Neural cell (in vitro differentiated cells): ENCODE results near the gene FHIP1A. TPM values are rescaled to one million over a fixed set of nuclear protein-coding genes. Genes with fewer than 3 reads are reported as not detected.

Source experiments
- H2AFZ ChIP-seq: fragments of 200-600, 300-800 bp; sonication (generic), shearing (Covaris generic); 2 replicates; pipeline ENCODE4 v1.6.0; 2014; ENCODE audit warnings: low read depth, mild to moderate bottlenecking, antibody characterized with exemption, low read length, moderate library complexity
- H3F3A ChIP-seq: fragments of 200-600 bp; shearing (Covaris generic); 2 replicates; pipeline ENCODE4 v1.6.1; 2016; ENCODE audit warnings: mild to moderate bottlenecking, moderate library complexity, mixed read lengths, antibody characterized with exemption, low read length; ENCODE audit not compliant: insufficient read depth, poor library complexity, severe bottlenecking
- H3K27ac ChIP-seq: fragments of 200-600, 300-800 bp; sonication (generic), shearing (Covaris generic); 2 replicates; pipeline ENCODE4 v1.5.1; 2014; ENCODE audit warnings: mild to moderate bottlenecking, low read length, moderate library complexity
- H3K27me3 ChIP-seq: fragments of 300-800, 200-600 bp; sonication (generic), shearing (Covaris generic); 2 replicates; pipeline ENCODE4 v1.6.0; 2014; ENCODE audit warnings: mild to moderate bottlenecking, low read depth, low read length, moderate library complexity; ENCODE audit not compliant: insufficient read depth
- H3K36me3 ChIP-seq: fragments of 300-800, 200-600 bp; sonication (generic), shearing (Covaris generic); 2 replicates; pipeline ENCODE4 v1.5.1; 2014; ENCODE audit warnings: mild to moderate bottlenecking, antibody characterized with exemption, low read length, moderate library complexity; ENCODE audit not compliant: insufficient read depth
- H3K4me2 ChIP-seq: fragments of 300-800, 200-600 bp; sonication (generic), shearing (Covaris generic); 2 replicates; pipeline ENCODE4 v1.6.0; 2014; ENCODE audit warnings: mild to moderate bottlenecking, low read length
- H3K4me3 ChIP-seq: fragments of 300-800, 200-600 bp; sonication (generic), shearing (Covaris generic); 2 replicates; pipeline ENCODE4 v1.5.1; 2014; ENCODE audit warnings: mild to moderate bottlenecking, low read length, moderate library complexity
- H3K79me2 ChIP-seq: fragments of 200-600 bp; shearing (Covaris generic); replicated peaks from 2 replicates; pipeline ENCODE4 v1.6.0; 2014; ENCODE audit warnings: mild to moderate bottlenecking, low read length, moderate library complexity; ENCODE audit not compliant: insufficient read depth
- H3K9ac ChIP-seq: fragments of 300-800, 200-600 bp; sonication (generic), shearing (Covaris generic); 2 replicates; pipeline ENCODE4 v1.6.1; 2016; ENCODE audit warnings: mild to moderate bottlenecking, low read length, mixed read lengths
- H3K9me2 ChIP-seq: fragments of 200-600 bp; shearing (Covaris generic); 2 replicates; pipeline ENCODE4 v1.6.1; 2016; ENCODE audit warnings: mild to moderate bottlenecking, low read length, mixed read lengths; ENCODE audit not compliant: insufficient read depth
- H3K9me3 ChIP-seq: fragments of 200-600, 300-800 bp; sonication (generic), shearing (Covaris generic); 2 replicates; pipeline ENCODE4 v1.6.1; 2016; ENCODE audit warnings: mild to moderate bottlenecking, mixed run types, low read length, moderate library complexity, mixed read lengths
- H4K20me1 ChIP-seq: fragments of 200-600 bp; shearing (Covaris generic); 2 replicates; pipeline ENCODE4 v1.6.1; 2016; ENCODE audit warnings: mild to moderate bottlenecking, mixed run types; ENCODE audit not compliant: insufficient read depth
- EP300 ChIP-seq: fragments of 450-650 bp; conservative IDR thresholded peaks from 2 replicates; pipeline ENCODE4 v1.6.1; 2014; ENCODE audit warnings: antibody characterized with exemption, mild to moderate bottlenecking, moderate library complexity; ENCODE audit not compliant: poor library complexity, severe bottlenecking
- EZH2 ChIP-seq: fragments of 200-600, 300-800 bp; shearing (Covaris generic), sonication (generic); IDR thresholded peaks from 2 replicates; pipeline ENCODE4 v1.6.1; 2014; ENCODE audit warnings: antibody characterized with exemption, low read length, borderline replicate concordance, mild to moderate bottlenecking; ENCODE audit not compliant: insufficient read depth, poor library complexity, severe bottlenecking
- MXI1 ChIP-seq: fragments of 450-650 bp; conservative IDR thresholded peaks from 2 replicates; pipeline ENCODE4 v1.6.1; 2014; ENCODE audit warnings: antibody characterized with exemption, mild to moderate bottlenecking; ENCODE audit not compliant: poor library complexity, severe bottlenecking
- POLR2AphosphoS5 ChIP-seq: IDR thresholded peaks from 2 replicates; pipeline ENCODE4 v1.6.1; 2012
- RAD21 ChIP-seq: fragments of 450-650 bp; conservative IDR thresholded peaks from 2 replicates; pipeline ENCODE4 v1.6.1; 2014; ENCODE audit warnings: antibody characterized with exemption, mild to moderate bottlenecking, moderate library complexity
- SMC3 ChIP-seq: fragments of 450-650 bp; conservative IDR thresholded peaks from 2 replicates; pipeline ENCODE4 v1.6.1; 2014; ENCODE audit warnings: antibody characterized with exemption, mild to moderate bottlenecking, moderate library complexity; ENCODE audit not compliant: poor library complexity
- TAF1 ChIP-seq: IDR thresholded peaks from 2 replicates; pipeline ENCODE4 v1.6.1; 2012; ENCODE audit warnings: low read depth
- polyA plus RNA-seq: library from polyadenylated mRNA; depleted of rRNA; stranded (reverse); fragments of >200 nt; gene quantifications from 2 replicates; pipeline ENCODE4 v1.2.3, GENCODE V29; 2014
- TF ChIP-seq, protein P1 (sequence below): IDR thresholded peaks from 2 replicates; pipeline ENCODE4 v1.6.1; 2012; ENCODE audit warnings: borderline replicate concordance
- TF ChIP-seq, protein P2 (sequence below): fragments of 450-650 bp; IDR thresholded peaks from 2 replicates; pipeline ENCODE4 v1.5.1; 2014; ENCODE audit warnings: antibody characterized with exemption, mild to moderate bottlenecking, moderate library complexity; ENCODE audit not compliant: poor library complexity, severe bottlenecking

Gene FHIP1A
- polyA plus RNA-seq, 1 donor from 2014 or later, result not detected

GRCh38 chr4:151427266-151427665 lies 18.3 kb downstream of the FHIP1A start:
- no peaks in the 10 kb centered on the region for H3K36me3 ChIP-seq
- H3K9me3 ChIP-seq, result no peaks in the 10 kb centered on the region
- no peaks in the 10 kb centered on the region for H3K79me2 ChIP-seq
- no peaks in the 10 kb centered on the region for H3K9me2 ChIP-seq
- H3K4me3 ChIP-seq, result no peak overlapping the region
- no peaks in the 10 kb centered on the region for H4K20me1 ChIP-seq
- TF ChIP-seq TAF1 (no peak), EP300 (no peak), MXI1 (no peak), SMC3 (no peak), RAD21 (no peak), POLR2AphosphoS5 (no peak), EZH2 (no peak)
- TF ChIP-seq, protein P1, sequence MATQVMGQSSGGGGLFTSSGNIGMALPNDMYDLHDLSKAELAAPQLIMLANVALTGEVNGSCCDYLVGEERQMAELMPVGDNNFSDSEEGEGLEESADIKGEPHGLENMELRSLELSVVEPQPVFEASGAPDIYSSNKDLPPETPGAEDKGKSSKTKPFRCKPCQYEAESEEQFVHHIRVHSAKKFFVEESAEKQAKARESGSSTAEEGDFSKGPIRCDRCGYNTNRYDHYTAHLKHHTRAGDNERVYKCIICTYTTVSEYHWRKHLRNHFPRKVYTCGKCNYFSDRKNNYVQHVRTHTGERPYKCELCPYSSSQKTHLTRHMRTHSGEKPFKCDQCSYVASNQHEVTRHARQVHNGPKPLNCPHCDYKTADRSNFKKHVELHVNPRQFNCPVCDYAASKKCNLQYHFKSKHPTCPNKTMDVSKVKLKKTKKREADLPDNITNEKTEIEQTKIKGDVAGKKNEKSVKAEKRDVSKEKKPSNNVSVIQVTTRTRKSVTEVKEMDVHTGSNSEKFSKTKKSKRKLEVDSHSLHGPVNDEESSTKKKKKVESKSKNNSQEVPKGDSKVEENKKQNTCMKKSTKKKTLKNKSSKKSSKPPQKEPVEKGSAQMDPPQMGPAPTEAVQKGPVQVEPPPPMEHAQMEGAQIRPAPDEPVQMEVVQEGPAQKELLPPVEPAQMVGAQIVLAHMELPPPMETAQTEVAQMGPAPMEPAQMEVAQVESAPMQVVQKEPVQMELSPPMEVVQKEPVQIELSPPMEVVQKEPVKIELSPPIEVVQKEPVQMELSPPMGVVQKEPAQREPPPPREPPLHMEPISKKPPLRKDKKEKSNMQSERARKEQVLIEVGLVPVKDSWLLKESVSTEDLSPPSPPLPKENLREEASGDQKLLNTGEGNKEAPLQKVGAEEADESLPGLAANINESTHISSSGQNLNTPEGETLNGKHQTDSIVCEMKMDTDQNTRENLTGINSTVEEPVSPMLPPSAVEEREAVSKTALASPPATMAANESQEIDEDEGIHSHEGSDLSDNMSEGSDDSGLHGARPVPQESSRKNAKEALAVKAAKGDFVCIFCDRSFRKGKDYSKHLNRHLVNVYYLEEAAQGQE, result no peak
- TF ChIP-seq, protein P2, sequence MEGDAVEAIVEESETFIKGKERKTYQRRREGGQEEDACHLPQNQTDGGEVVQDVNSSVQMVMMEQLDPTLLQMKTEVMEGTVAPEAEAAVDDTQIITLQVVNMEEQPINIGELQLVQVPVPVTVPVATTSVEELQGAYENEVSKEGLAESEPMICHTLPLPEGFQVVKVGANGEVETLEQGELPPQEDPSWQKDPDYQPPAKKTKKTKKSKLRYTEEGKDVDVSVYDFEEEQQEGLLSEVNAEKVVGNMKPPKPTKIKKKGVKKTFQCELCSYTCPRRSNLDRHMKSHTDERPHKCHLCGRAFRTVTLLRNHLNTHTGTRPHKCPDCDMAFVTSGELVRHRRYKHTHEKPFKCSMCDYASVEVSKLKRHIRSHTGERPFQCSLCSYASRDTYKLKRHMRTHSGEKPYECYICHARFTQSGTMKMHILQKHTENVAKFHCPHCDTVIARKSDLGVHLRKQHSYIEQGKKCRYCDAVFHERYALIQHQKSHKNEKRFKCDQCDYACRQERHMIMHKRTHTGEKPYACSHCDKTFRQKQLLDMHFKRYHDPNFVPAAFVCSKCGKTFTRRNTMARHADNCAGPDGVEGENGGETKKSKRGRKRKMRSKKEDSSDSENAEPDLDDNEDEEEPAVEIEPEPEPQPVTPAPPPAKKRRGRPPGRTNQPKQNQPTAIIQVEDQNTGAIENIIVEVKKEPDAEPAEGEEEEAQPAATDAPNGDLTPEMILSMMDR, result no peak
- H3K9ac ChIP-seq, result no peak overlapping the region
- no peak overlapping the region for H3K27ac ChIP-seq
- H2AFZ ChIP-seq, result no peak overlapping the region
- H3K4me2 ChIP-seq, result no peak overlapping the region
- H3K27me3 ChIP-seq, result no peaks in the 10 kb centered on the region
- H3F3A ChIP-seq, result no peaks in the 10 kb centered on the region

DNA sequence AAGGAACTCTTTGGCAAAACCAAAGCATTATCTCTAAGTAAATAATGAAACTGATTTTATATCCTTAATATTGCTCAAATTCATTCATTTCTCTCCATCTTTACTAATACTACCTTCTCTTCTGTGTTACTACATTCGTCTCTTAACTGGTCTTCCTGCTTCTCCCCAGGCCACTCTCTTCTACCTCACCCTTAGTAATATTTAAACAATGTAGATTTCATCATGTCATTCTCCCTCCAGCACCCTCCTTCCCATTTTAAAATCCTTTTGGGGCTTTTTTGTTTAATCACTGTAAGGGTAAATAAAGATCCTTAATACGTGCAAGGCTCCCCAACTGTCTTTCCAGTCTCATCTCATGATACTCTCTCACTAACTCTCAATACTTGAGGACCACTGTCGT lies 19.4 kb downstream of the FHIP1A start:
- Histone ChIP-seq H4K20me1 (no peaks in the 10 kb centered on the region), H3K79me2 (no peaks in the 10 kb centered on the region), H3K4me2 (no peak overlapping the region), H3K36me3 (no peaks in the 10 kb centered on the region), H3F3A (no peaks in the 10 kb centered on the region), H3K9me2 (no peaks in the 10 kb centered on the region), H3K4me3 (no peak overlapping the region), H3K9ac (no peak overlapping the region), H3K27me3 (no peaks in the 10 kb centered on the region), H2AFZ (no peak overlapping the region), H3K9me3 (no peaks in the 10 kb centered on the region), H3K27ac (no peak overlapping the region)
- TF ChIP-seq, protein P2, result no peak
- TF ChIP-seq POLR2AphosphoS5 (no peak), EZH2 (no peak), EP300 (no peak), TAF1 (no peak), RAD21 (no peak), SMC3 (no peak), MXI1 (no peak)
- TF ChIP-seq, protein P1, result no peak
